WTC11 (cell line): ENCODE results near the gene AKT1. TPM values are rescaled to one million over a fixed set of nuclear protein-coding genes. Genes with fewer than 3 reads are reported as not detected.

Experiments
- ATAC-seq: fragments of 200-7000 bp; cut with Tn5 transposase; 2 replicates; pipeline ENCODE4 v1.10.0; 2021; ENCODE audit warnings: mild to moderate bottlenecking, moderate library complexity
- CTCF ChIA-PET: fragments of 300-600 bp; sonication (Branson Sonifier 250); formaldehyde crosslinking; loops from one replicate; lab custom pipeline; 2021; ENCODE audit warnings: antibody characterized with exemption; lab: Charles Lee
- POLR2A ChIA-PET: fragments of 350-600 bp; sonication (Branson Sonifier 250); formaldehyde crosslinking; loops from one replicate; lab custom pipeline; 2021; ENCODE audit warnings: antibody characterized with exemption; lab: Charles Lee
- DNase-seq: peaks from one replicate; pipeline ENCODE4 v3.0.0; 2021; ENCODE audit warnings: low spot score
- H3K27ac Mint-ChIP-seq: 2 replicates; pipeline ENCODE4 v1.8.0; 2021; ENCODE audit warnings: mixed read lengths
- H3K27me3 Mint-ChIP-seq: 2 replicates; pipeline ENCODE4 v1.8.0; 2021; ENCODE audit warnings: low read depth, mild to moderate bottlenecking, moderate library complexity, mixed read lengths
- H3K36me3 Mint-ChIP-seq: 2 replicates; pipeline ENCODE4 v1.8.0; 2021; ENCODE audit warnings: mixed read lengths
- H3K4me1 Mint-ChIP-seq: 2 replicates; pipeline ENCODE4 v1.8.0; 2022; ENCODE audit warnings: mixed read lengths
- H3K4me3 Mint-ChIP-seq: 2 replicates; pipeline ENCODE4 v1.8.0; 2021; ENCODE audit warnings: mild to moderate bottlenecking, moderate library complexity, mixed read lengths
- H3K9me3 Mint-ChIP-seq: 2 replicates; pipeline ENCODE4 v1.8.0; 2021; ENCODE audit warnings: mixed read lengths
- CBFB ChIP-seq: sonication (generic); formaldehyde crosslinking; IDR thresholded peaks from 2 replicates; pipeline ENCODE4 v1.8.1; 2022; ENCODE audit warnings: mild to moderate bottlenecking, low read depth, missing genetic modification reagents
- EMX1 ChIP-seq: fragments of 250-450 bp; sonication (Bioruptor Pico); IDR thresholded peaks from 2 replicates; pipeline ENCODE4 v1.8.0; 2021; ENCODE audit warnings: mild to moderate bottlenecking
- ETV6 ChIP-seq: sonication (generic); formaldehyde crosslinking; IDR thresholded peaks from 2 replicates; pipeline ENCODE4 v1.8.1; 2022; ENCODE audit warnings: mild to moderate bottlenecking, missing genetic modification reagents
- GABPB1 ChIP-seq: sonication (generic); formaldehyde crosslinking; IDR thresholded peaks from 2 replicates; pipeline ENCODE4 v1.8.1; 2023; ENCODE audit warnings: mild to moderate bottlenecking, missing genetic modification reagents
- MXD4 ChIP-seq: fragments of 250-450 bp; sonication (Bioruptor Pico); IDR thresholded peaks from 2 replicates; pipeline ENCODE4 v1.8.0; 2021; ENCODE audit warnings: mild to moderate bottlenecking, moderate library complexity, borderline replicate concordance
- SMAD3 ChIP-seq: sonication (generic); formaldehyde crosslinking; IDR thresholded peaks from 2 replicates; pipeline ENCODE4 v1.8.0; 2022; ENCODE audit warnings: missing genetic modification reagents, mild to moderate bottlenecking, borderline replicate concordance
- SMAD4 ChIP-seq: sonication (generic); formaldehyde crosslinking; IDR thresholded peaks from 2 replicates; pipeline ENCODE4 v1.8.0; 2022; ENCODE audit warnings: mild to moderate bottlenecking, missing genetic modification reagents
- TEAD1 ChIP-seq: sonication (generic); formaldehyde crosslinking; IDR thresholded peaks from 2 replicates; pipeline ENCODE4 v1.8.0; 2022; ENCODE audit warnings: mild to moderate bottlenecking, missing genetic modification reagents
- ZNF121 ChIP-seq: sonication (generic); formaldehyde crosslinking; IDR thresholded peaks from 2 replicates; pipeline ENCODE4 v1.8.0; 2023; ENCODE audit warnings: missing genetic modification reagents
- ZNF138 ChIP-seq: sonication (generic); formaldehyde crosslinking; conservative IDR thresholded peaks from 2 replicates; pipeline ENCODE4 v1.8.1; 2022; ENCODE audit warnings: mild to moderate bottlenecking, moderate library complexity, missing genetic modification reagents
- ZNF232 ChIP-seq: sonication (generic); formaldehyde crosslinking; IDR thresholded peaks from 2 replicates; pipeline ENCODE4 v1.8.0; 2022; ENCODE audit warnings: mild to moderate bottlenecking, missing genetic modification reagents
- ZNF263 ChIP-seq: sonication (generic); formaldehyde crosslinking; IDR thresholded peaks from 2 replicates; pipeline ENCODE4 v1.8.1; 2022; ENCODE audit warnings: low read depth, mild to moderate bottlenecking, moderate library complexity, missing genetic modification reagents
- ZNF423 ChIP-seq: fragments of 250-450 bp; sonication (Bioruptor Pico); IDR thresholded peaks from 2 replicates; pipeline ENCODE4 v2.1.2; 2022; ENCODE audit warnings: mild to moderate bottlenecking, moderate library complexity
- total RNA-seq: library from RNA; stranded (reverse); gene quantifications from 3 replicates; pipeline ENCODE4 v1.2.3, GENCODE V29; 2021
- TF ChIP-seq, protein P1 (sequence below): fragments of 250-450 bp; sonication (Bioruptor Pico); IDR thresholded peaks from 2 replicates; pipeline ENCODE4 v1.9.0; 2021; ENCODE audit warnings: mild to moderate bottlenecking, borderline replicate concordance
- TF ChIP-seq, protein P2 (sequence below): sonication (generic); formaldehyde crosslinking; IDR thresholded peaks from 2 replicates; pipeline ENCODE4 v1.8.1; 2022; ENCODE audit warnings: missing genetic modification reagents, borderline replicate concordance
- TF ChIP-seq, protein P3 (sequence below): fragments of 250-450 bp; sonication (Bioruptor Pico); IDR thresholded peaks from 2 replicates; pipeline ENCODE4 v2.1.2; 2022; ENCODE audit warnings: mild to moderate bottlenecking, moderate library complexity
- TF ChIP-seq, protein P4 (sequence below): fragments of 200-600 bp; IDR thresholded peaks from 2 replicates; pipeline ENCODE4 v1.8.0; 2022; ENCODE audit warnings: antibody characterized with exemption
- TF ChIP-seq, protein P5 (sequence below): sonication (generic); formaldehyde crosslinking; IDR thresholded peaks from 2 replicates; pipeline ENCODE4 v1.8.1; 2022; ENCODE audit warnings: low read depth, mild to moderate bottlenecking, moderate library complexity, missing genetic modification reagents, borderline replicate concordance
- TF ChIP-seq, protein P6 (sequence below): sonication (generic); formaldehyde crosslinking; IDR thresholded peaks from 2 replicates; pipeline ENCODE4 v1.8.1; 2023; ENCODE audit warnings: mild to moderate bottlenecking, missing genetic modification reagents

AKT1 gene
- total RNA-seq, 1 experiment from 2014 or later: 121 TPM

DNA sequence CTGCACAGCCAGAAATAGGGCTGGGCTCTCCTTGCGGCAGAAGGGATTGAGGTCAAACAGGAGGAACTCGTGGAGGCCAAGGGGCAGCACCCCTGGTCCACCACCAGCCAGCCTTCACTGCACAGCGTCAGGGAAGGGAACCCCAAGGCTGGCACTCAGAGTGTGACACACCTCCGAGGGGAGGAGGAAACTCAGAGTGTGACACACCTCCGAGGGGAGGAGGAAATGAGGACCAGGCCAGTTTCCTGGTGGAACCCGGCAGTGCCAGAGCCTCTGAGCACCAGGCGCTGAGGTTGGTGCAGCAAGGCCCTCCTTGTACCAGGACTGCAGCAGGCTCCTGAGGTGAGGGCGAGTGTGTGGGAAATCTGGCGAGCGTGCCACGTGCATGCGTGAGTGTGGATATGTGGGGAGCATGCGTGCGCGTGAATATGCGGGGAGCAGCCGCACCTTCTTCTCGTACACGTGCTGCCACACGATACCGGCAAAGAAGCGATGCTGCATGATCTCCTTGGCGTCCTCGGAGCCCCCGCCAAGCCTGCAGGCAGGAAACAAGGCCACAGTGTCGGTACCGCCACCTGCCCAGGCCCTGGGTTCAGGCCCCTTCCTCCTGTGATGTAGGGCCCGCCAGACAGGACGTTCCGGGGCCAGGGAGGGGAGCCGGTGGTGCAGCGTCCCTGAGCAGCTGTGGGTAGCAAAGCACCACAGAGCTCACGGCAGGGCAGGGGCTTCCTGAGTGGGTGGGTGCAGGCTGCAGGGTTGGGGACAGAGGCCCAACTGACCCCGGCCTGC lies 23.4 kb downstream of the AKT1 start:
- DNase-seq (no peak), ATAC-seq (no peak)
- ChIA-PET POLR2A (no interaction called here), CTCF (interaction anchor here (0.7 to 2.5 kb wide), 2 partner anchors 54 to 90 kb away, joined by 3 to 30 read pairs; no protein-coding TSS in a partner anchor)
- Mint-ChIP-seq H3K4me1 (peaks cover 17% of the 10 kb centered on the region), H3K36me3 (peaks cover 33% of the 10 kb centered on the region), H3K4me3 (no peak overlapping the region), H3K27me3 (no peaks in the 10 kb centered on the region), H3K9me3 (peaks cover 6% of the 10 kb centered on the region)
- TF ChIP-seq, protein P1, sequence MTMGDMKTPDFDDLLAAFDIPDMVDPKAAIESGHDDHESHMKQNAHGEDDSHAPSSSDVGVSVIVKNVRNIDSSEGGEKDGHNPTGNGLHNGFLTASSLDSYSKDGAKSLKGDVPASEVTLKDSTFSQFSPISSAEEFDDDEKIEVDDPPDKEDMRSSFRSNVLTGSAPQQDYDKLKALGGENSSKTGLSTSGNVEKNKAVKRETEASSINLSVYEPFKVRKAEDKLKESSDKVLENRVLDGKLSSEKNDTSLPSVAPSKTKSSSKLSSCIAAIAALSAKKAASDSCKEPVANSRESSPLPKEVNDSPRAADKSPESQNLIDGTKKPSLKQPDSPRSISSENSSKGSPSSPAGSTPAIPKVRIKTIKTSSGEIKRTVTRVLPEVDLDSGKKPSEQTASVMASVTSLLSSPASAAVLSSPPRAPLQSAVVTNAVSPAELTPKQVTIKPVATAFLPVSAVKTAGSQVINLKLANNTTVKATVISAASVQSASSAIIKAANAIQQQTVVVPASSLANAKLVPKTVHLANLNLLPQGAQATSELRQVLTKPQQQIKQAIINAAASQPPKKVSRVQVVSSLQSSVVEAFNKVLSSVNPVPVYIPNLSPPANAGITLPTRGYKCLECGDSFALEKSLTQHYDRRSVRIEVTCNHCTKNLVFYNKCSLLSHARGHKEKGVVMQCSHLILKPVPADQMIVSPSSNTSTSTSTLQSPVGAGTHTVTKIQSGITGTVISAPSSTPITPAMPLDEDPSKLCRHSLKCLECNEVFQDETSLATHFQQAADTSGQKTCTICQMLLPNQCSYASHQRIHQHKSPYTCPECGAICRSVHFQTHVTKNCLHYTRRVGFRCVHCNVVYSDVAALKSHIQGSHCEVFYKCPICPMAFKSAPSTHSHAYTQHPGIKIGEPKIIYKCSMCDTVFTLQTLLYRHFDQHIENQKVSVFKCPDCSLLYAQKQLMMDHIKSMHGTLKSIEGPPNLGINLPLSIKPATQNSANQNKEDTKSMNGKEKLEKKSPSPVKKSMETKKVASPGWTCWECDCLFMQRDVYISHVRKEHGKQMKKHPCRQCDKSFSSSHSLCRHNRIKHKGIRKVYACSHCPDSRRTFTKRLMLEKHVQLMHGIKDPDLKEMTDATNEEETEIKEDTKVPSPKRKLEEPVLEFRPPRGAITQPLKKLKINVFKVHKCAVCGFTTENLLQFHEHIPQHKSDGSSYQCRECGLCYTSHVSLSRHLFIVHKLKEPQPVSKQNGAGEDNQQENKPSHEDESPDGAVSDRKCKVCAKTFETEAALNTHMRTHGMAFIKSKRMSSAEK (CRISPR knock-in tag): no peak
- TF ChIP-seq SMAD3 (CRISPR knock-in tag): no peak
- TF ChIP-seq, protein P2, sequence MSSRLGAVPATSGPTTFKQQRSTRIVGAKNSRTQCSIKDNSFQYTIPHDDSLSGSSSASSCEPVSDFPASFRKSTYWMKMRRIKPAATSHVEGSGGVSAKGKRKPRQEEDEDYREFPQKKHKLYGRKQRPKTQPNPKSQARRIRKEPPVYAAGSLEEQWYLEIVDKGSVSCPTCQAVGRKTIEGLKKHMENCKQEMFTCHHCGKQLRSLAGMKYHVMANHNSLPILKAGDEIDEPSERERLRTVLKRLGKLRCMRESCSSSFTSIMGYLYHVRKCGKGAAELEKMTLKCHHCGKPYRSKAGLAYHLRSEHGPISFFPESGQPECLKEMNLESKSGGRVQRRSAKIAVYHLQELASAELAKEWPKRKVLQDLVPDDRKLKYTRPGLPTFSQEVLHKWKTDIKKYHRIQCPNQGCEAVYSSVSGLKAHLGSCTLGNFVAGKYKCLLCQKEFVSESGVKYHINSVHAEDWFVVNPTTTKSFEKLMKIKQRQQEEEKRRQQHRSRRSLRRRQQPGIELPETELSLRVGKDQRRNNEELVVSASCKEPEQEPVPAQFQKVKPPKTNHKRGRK (CRISPR knock-in tag): no peak
- TF ChIP-seq, protein P3, sequence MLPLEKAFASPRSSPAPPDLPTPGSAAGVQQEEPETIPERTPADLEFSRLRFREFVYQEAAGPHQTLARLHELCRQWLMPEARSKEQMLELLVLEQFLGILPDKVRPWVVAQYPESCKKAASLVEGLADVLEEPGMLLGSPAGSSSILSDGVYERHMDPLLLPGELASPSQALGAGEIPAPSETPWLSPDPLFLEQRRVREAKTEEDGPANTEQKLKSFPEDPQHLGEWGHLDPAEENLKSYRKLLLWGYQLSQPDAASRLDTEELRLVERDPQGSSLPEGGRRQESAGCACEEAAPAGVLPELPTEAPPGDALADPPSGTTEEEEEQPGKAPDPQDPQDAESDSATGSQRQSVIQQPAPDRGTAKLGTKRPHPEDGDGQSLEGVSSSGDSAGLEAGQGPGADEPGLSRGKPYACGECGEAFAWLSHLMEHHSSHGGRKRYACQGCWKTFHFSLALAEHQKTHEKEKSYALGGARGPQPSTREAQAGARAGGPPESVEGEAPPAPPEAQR (CRISPR knock-in tag): no peak
- TF ChIP-seq, protein P4, sequence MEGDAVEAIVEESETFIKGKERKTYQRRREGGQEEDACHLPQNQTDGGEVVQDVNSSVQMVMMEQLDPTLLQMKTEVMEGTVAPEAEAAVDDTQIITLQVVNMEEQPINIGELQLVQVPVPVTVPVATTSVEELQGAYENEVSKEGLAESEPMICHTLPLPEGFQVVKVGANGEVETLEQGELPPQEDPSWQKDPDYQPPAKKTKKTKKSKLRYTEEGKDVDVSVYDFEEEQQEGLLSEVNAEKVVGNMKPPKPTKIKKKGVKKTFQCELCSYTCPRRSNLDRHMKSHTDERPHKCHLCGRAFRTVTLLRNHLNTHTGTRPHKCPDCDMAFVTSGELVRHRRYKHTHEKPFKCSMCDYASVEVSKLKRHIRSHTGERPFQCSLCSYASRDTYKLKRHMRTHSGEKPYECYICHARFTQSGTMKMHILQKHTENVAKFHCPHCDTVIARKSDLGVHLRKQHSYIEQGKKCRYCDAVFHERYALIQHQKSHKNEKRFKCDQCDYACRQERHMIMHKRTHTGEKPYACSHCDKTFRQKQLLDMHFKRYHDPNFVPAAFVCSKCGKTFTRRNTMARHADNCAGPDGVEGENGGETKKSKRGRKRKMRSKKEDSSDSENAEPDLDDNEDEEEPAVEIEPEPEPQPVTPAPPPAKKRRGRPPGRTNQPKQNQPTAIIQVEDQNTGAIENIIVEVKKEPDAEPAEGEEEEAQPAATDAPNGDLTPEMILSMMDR: no peak
- no peak for TF ChIP-seq GABPB1 (CRISPR knock-in tag)
- no peak for TF ChIP-seq ZNF232 (CRISPR knock-in tag)
- TF ChIP-seq, protein P5, sequence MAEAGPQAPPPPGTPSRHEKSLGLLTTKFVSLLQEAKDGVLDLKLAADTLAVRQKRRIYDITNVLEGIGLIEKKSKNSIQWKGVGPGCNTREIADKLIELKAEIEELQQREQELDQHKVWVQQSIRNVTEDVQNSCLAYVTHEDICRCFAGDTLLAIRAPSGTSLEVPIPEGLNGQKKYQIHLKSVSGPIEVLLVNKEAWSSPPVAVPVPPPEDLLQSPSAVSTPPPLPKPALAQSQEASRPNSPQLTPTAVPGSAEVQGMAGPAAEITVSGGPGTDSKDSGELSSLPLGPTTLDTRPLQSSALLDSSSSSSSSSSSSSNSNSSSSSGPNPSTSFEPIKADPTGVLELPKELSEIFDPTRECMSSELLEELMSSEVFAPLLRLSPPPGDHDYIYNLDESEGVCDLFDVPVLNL (CRISPR knock-in tag): no peak
- no peak for TF ChIP-seq ZNF423 (CRISPR knock-in tag)
- no peak for TF ChIP-seq MXD4 (CRISPR knock-in tag)
- no peak for TF ChIP-seq ZNF121 (CRISPR knock-in tag)
- TF ChIP-seq, all 79 proteins: peak for 0
- no peak overlapping the region for H3K27ac Mint-ChIP-seq

DNA sequence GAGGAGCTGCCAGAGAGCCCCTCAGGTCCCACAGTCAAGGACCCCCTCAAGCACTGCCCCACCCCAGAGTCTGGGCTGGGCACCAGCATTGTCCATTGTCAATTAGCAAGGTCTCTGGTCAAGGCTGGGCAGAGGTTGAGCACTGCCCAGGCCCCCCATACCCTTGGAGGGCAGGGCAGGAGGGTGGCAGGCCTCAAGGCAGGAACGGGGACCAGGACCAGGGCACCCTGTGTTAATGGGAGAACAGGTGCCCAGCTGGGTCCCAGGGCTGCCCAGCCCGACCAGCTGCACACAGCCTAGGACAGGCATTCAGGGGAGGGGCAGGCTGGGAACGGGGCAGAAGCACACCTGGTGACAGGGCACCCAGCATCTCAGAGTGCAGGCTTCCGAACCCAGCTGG lies 24.2 kb downstream of the AKT1 start:
- CTCF ChIA-PET: interaction anchor here (0.6 to 2.5 kb wide), 12 partner anchors 9 to 162 kb away, joined by 3 to 30 read pairs (median 5); partner anchors contain the start of genes AKT1, SIVA1 and ZBTB42
- ATAC-seq (no peak), DNase-seq (no peak)
- H3K9me3 Mint-ChIP-seq: peaks cover 6% of the 10 kb centered on the region
- POLR2A ChIA-PET: no interaction called here
- H3K27ac Mint-ChIP-seq: no peak overlapping the region
- H3K36me3 Mint-ChIP-seq: peaks cover 31% of the 10 kb centered on the region
- no peak overlapping the region for H3K4me3 Mint-ChIP-seq
- H3K27me3 Mint-ChIP-seq: no peaks in the 10 kb centered on the region
- H3K4me1 Mint-ChIP-seq: peaks cover 17% of the 10 kb centered on the region
- no peak for TF ChIP-seq CBFB
- TF ChIP-seq ZNF138 (CRISPR knock-in tag): no peak
- no peak for TF ChIP-seq ETV6
- TF ChIP-seq, protein P4: no peak
- no peak for TF ChIP-seq SMAD4 (CRISPR knock-in tag)
- TF ChIP-seq, protein P6, sequence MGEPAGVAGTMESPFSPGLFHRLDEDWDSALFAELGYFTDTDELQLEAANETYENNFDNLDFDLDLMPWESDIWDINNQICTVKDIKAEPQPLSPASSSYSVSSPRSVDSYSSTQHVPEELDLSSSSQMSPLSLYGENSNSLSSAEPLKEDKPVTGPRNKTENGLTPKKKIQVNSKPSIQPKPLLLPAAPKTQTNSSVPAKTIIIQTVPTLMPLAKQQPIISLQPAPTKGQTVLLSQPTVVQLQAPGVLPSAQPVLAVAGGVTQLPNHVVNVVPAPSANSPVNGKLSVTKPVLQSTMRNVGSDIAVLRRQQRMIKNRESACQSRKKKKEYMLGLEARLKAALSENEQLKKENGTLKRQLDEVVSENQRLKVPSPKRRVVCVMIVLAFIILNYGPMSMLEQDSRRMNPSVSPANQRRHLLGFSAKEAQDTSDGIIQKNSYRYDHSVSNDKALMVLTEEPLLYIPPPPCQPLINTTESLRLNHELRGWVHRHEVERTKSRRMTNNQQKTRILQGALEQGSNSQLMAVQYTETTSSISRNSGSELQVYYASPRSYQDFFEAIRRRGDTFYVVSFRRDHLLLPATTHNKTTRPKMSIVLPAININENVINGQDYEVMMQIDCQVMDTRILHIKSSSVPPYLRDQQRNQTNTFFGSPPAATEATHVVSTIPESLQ (CRISPR knock-in tag): no peak
- no peak for TF ChIP-seq EMX1
- TF ChIP-seq ZNF263 (CRISPR knock-in tag): no peak
- TF ChIP-seq TEAD1: no peak
